Panc1 (cell line): ENCODE results near the gene RNF144A. TPM values are rescaled to one million over a fixed set of nuclear protein-coding genes. Genes with fewer than 3 reads are reported as not detected.

Experiments used
- ATAC-seq: fragments of 200-7000 bp; cut with Tn5 transposase; 2 replicates; pipeline ENCODE4 v1.9.1; 2020; ENCODE audit warnings: mild to moderate bottlenecking, moderate library complexity
- BruUV-seq: library from RNA; stranded (reverse); fragments of 400-500 nt; replicated peaks from 2 replicates; lab custom pipeline; 2021; lab: Mats Ljungman, UMichigan
- CTCF ChIA-PET: fragments of 300-600 bp; sonication (Branson Sonifier 250); formaldehyde crosslinking; loops from one replicate; lab custom pipeline; 2022; ENCODE audit warnings: antibody characterized with exemption; lab: Charles Lee
- POLR2A ChIA-PET: fragments of 300-600 bp; sonication (Branson Sonifier 250); formaldehyde crosslinking; loops from one replicate; lab custom pipeline; 2022; ENCODE audit warnings: antibody characterized with exemption; lab: Charles Lee
- DNase-seq: peaks from one replicate; pipeline ENCODE4 v3.0.0-alpha.2; 2010; ENCODE audit warnings: low read depth, low spot score
- H3K27ac ChIP-seq: 2 replicates; pipeline ENCODE4 v1.5.1; 2011; ENCODE audit warnings: mild to moderate bottlenecking, low read length, inconsistent platforms
- H3K27me3 ChIP-seq: fragments of 200-500 bp; sonication (Bioruptor generic); 2 replicates; pipeline ENCODE4 v1.6.0; 2014; ENCODE audit warnings: low read length, inconsistent platforms; ENCODE audit not compliant: control insufficient read depth, insufficient read depth
- H3K36me3 ChIP-seq: fragments of 200-500 bp; sonication (Bioruptor generic); 2 replicates; pipeline ENCODE4 v1.5.1; 2014; ENCODE audit warnings: inconsistent platforms, mild to moderate bottlenecking, low read length, moderate library complexity; ENCODE audit not compliant: control insufficient read depth, insufficient read depth
- H3K4me1 ChIP-seq: 2 replicates; pipeline ENCODE4 v1.5.1; 2011; ENCODE audit warnings: inconsistent platforms, mild to moderate bottlenecking, low read length, moderate library complexity; ENCODE audit not compliant: control insufficient read depth, insufficient read depth
- H3K4me3 ChIP-seq, 2 experiments: 2 replicates each; pipeline ENCODE4 v1.5.1; 2011 to 2012; ENCODE audit warnings: low read depth in 2 of 2, low read length in 2 of 2, mild to moderate bottlenecking in 2 of 2, inconsistent platforms in 1 of 2, moderate library complexity in 1 of 2
- H3K9me3 ChIP-seq: fragments of 200-500 bp; sonication (Bioruptor generic); 2 replicates; pipeline ENCODE4 v1.5.1; 2014; ENCODE audit warnings: low read depth, mild to moderate bottlenecking, inconsistent platforms, low read length, moderate library complexity; ENCODE audit not compliant: control insufficient read depth, insufficient read depth
- CTCF ChIP-seq: fragments of 450-650 bp; IDR thresholded peaks from 2 replicates; pipeline ENCODE4 v1.5.1; 2017; ENCODE audit warnings: mild to moderate bottlenecking
- POLR2AphosphoS5 ChIP-seq: IDR thresholded peaks from 2 replicates; pipeline ENCODE4 v1.6.1; 2012; ENCODE audit warnings: mild to moderate bottlenecking, low read depth, low read length, moderate library complexity
- REST ChIP-seq, 2 experiments: IDR thresholded peaks; 2 replicates each; pipeline ENCODE4 v1.6.1; 2011 to 2012; ENCODE audit warnings: low read depth in 2 of 2, control low read depth in 1 of 2, low read length in 1 of 2, mild to moderate bottlenecking in 1 of 2, moderate library complexity in 1 of 2; ENCODE audit not compliant: insufficient read depth in 1 of 2
- SIN3A ChIP-seq: IDR thresholded peaks from 2 replicates; pipeline ENCODE4 v1.6.1; 2012; ENCODE audit warnings: low read depth, mild to moderate bottlenecking, low read length, moderate library complexity, borderline replicate concordance; ENCODE audit not compliant: insufficient read depth
- TCF7L2 ChIP-seq: IDR thresholded peaks from 2 replicates; pipeline ENCODE4 v1.6.1; 2011; ENCODE audit warnings: mild to moderate bottlenecking, low read depth, low read length, inconsistent platforms
- in situ Hi-C: cut with HindIII; loops from 2 replicates; pipeline ENCODE4 v1.10.0; 2016; ENCODE audit warnings: low sequenced_read_pairs, low pct_unique_long_range_greater_than_20kb
- intact Hi-C: fragments of 100-400 bp; cut with micrococcal nuclease; formaldehyde crosslinking; loops from one replicate; pipeline ENCODE4 v1.10.0; 2022; ENCODE audit not compliant: unreplicated experiment
- total RNA-seq: library from RNA; stranded (reverse); gene quantifications from one replicate; pipeline ENCODE4 v1.2.1, GENCODE V29; 2021; ENCODE audit not compliant: unreplicated experiment

RNF144A gene
- total RNA-seq, 1 experiment from 2014 or later: 5.4 TPM

GRCh38 chr2:6956566-6956965 is 39.4 kb downstream of the RNF144A start:
- in situ Hi-C loops: no loop called here
- Histone ChIP-seq H3K4me1 (no peaks in the 10 kb centered on the region), H3K9me3 (no peaks in the 10 kb centered on the region), H3K36me3 (no peaks in the 10 kb centered on the region; the same call in 1 of the 2 replicates), H3K27ac (no peak overlapping the region), H3K27me3 (no peaks in the 10 kb centered on the region), H3K4me3 (no peak overlapping the region)
- DNase-seq (no peak), ATAC-seq (no peak)
- no TSS peak for BruUV-seq
- TF ChIP-seq SIN3A: no peak
- no peak for TF ChIP-seq REST (IDR thresholded peaks at IDR 0.05; ENCODE audit: insufficient read depth in 1 of 2, low read depth in 2 of 2, low read length in 1 of 2)
- no peak for TF ChIP-seq CTCF
- no peak for TF ChIP-seq TCF7L2
- intact Hi-C loops: no loop called here
- ChIA-PET CTCF (no interaction called here), POLR2A (no interaction called here)

- POLR2A ChIA-PET: no interaction called here
- CTCF ChIA-PET: no interaction called here
- in situ Hi-C loops: no loop called here
These were observed 40.0 kb downstream of the RNF144A start for GRCh38 chr2:6957031-6957714.

More at GRCh38 chr2:6957031-6957714, 40.0 kb downstream of the RNF144A start:
- BruUV-seq: no TSS peak
- Histone ChIP-seq H3K9me3 (no peaks in the 10 kb centered on the region), H3K27me3 (no peaks in the 10 kb centered on the region), H3K4me3 (no peak overlapping the region), H3K27ac (no peak overlapping the region), H3K36me3 (no peaks in the 10 kb centered on the region; the same call in 1 of the 2 replicates), H3K4me1 (no peaks in the 10 kb centered on the region)
- DNase-seq (no peak), ATAC-seq (no peak)
- TF ChIP-seq TCF7L2: no peak
- no peak for TF ChIP-seq SIN3A
- TF ChIP-seq POLR2AphosphoS5: no peak
- no peak for TF ChIP-seq REST (IDR thresholded peaks at IDR 0.05; ENCODE audit: insufficient read depth in 1 of 2, low read depth in 2 of 2, low read length in 1 of 2)
- TF ChIP-seq CTCF: no peak
- intact Hi-C loops: no loop called here
